ENCODE data around the gene RBM20. TPM values are rescaled to one million over a fixed set of nuclear protein-coding genes. Genes with fewer than 3 reads are reported as not detected.

The RBM20 gene
- total RNA-seq, 2 donors from 2014 or later: 51.7 to 59.9 TPM

GRCh38 chr10:110859206-110859972, 215.3 kb downstream of the RBM20 start:
- peak; percentile 57 for DNase-seq (ENCODE audit: low spot score)
- TF ChIP-seq, protein P1, sequence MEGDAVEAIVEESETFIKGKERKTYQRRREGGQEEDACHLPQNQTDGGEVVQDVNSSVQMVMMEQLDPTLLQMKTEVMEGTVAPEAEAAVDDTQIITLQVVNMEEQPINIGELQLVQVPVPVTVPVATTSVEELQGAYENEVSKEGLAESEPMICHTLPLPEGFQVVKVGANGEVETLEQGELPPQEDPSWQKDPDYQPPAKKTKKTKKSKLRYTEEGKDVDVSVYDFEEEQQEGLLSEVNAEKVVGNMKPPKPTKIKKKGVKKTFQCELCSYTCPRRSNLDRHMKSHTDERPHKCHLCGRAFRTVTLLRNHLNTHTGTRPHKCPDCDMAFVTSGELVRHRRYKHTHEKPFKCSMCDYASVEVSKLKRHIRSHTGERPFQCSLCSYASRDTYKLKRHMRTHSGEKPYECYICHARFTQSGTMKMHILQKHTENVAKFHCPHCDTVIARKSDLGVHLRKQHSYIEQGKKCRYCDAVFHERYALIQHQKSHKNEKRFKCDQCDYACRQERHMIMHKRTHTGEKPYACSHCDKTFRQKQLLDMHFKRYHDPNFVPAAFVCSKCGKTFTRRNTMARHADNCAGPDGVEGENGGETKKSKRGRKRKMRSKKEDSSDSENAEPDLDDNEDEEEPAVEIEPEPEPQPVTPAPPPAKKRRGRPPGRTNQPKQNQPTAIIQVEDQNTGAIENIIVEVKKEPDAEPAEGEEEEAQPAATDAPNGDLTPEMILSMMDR (IDR thresholded peaks at IDR 0.05): no peak
- H3K4me1 ChIP-seq: peaks cover 0 to 40% of the 10 kb centered on the region in 2 donors
- H3K27me3 ChIP-seq: no peaks in the 10 kb centered on the region
- no peaks in the 10 kb centered on the region for H3K36me3 ChIP-seq
- H3K4me3 ChIP-seq: no peak overlapping the region
- no peaks in the 10 kb centered on the region for H3K9me3 ChIP-seq
- H3K27ac ChIP-seq: peak overlapping the region; percentile 57 to 71

- no peak overlapping the region for H3K4me3 ChIP-seq
- H3K4me1 ChIP-seq: peaks cover 0 to 46% of the 10 kb centered on the region in 2 donors
- TF ChIP-seq, protein P1 (IDR thresholded peaks at IDR 0.05): no peak
- DNase-seq (ENCODE audit: low spot score): peak; percentile 63
- no peaks in the 10 kb centered on the region for H3K36me3 ChIP-seq
- H3K9me3 ChIP-seq: no peaks in the 10 kb centered on the region
- H3K27me3 ChIP-seq: no peaks in the 10 kb centered on the region
- peak overlapping the region; percentile 57 to 71 for H3K27ac ChIP-seq
Observed at GRCh38 chr10:110859973-110860376, 215.8 kb downstream of the RBM20 start.

GRCh38 chr10:110860576-110861241, 216.6 kb downstream of the RBM20 start:
- Histone ChIP-seq H3K4me1 (peaks cover 0 to 53% of the 10 kb centered on the region in 2 donors), H3K27ac (peak overlapping the region; percentile 57 to 71), H3K4me3 (no peak overlapping the region), H3K27me3 (no peaks in the 10 kb centered on the region), H3K36me3 (no peaks in the 10 kb centered on the region), H3K9me3 (no peaks in the 10 kb centered on the region)
- TF ChIP-seq, protein P1 (IDR thresholded peaks at IDR 0.05): no peak
- DNase-seq (ENCODE audit: low spot score): no peak

- no peak overlapping the region for H3K27ac ChIP-seq
- no peak for DNase-seq (ENCODE audit: low spot score)
- H3K4me1 ChIP-seq: peaks cover 0 to 59% of the 10 kb centered on the region in 2 donors
- no peaks in the 10 kb centered on the region for H3K27me3 ChIP-seq
- TF ChIP-seq, protein P1 (IDR thresholded peaks at IDR 0.05): no peak
- no peaks in the 10 kb centered on the region for H3K9me3 ChIP-seq
- H3K4me3 ChIP-seq: no peak overlapping the region
- H3K36me3 ChIP-seq: no peaks in the 10 kb centered on the region
Observed at GRCh38 chr10:110861476-110861875, 217.3 kb downstream of the RBM20 start.

DNA sequence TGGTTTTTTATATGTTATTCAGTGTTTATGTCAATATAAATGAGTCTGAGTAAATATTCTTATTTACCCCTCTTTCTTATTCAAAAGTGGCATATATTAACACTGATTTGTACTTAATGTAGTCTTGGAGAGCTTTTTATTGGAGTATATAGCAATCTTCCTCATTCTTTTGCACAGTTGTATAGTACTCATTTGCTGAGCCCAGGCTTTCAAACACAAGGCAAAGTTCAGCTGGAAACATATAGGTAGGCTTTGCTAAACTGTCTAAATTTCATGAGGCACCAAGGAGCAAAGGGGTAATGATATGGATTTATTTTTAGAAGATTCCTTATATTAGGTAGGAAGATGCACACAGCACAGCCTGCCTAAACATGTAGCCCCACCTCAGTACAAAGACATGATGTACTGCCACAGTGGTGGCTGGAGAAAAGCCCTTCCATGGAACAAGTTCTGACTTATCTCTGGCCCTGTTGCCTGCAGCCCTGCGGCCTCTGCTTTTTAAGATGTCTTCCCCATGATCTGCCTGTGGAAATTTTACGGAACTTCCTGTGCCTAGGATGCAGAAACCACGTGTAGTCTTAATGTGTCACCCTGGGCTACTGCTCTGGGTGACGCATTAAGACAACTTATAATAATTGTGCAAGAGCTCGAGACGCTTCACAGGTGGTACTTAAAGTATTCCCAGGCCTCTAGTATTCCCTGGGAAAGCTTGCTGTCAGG, 218.0 kb downstream of the RBM20 start:
- H3K4me1 ChIP-seq: peaks cover 0 to 59% of the 10 kb centered on the region in 2 donors
- H3K27ac ChIP-seq: no peak overlapping the region

More for the DNA sequence above, 218.0 kb downstream of the RBM20 start:
- no peaks in the 10 kb centered on the region for H3K36me3 ChIP-seq
- no peaks in the 10 kb centered on the region for H3K9me3 ChIP-seq
- TF ChIP-seq, protein P1 (IDR thresholded peaks at IDR 0.05): no peak
- H3K4me3 ChIP-seq: no peak overlapping the region
- peak; percentile 56 for DNase-seq (ENCODE audit: low spot score)
- H3K27me3 ChIP-seq: no peaks in the 10 kb centered on the region
